NB4 (cell line): ENCODE measurements around the gene ATXN7.

Experiments used
- CTCF ChIP-seq: IDR thresholded peaks from one replicate; pipeline ENCODE4 v1.5.1; 2012; ENCODE audit warnings: low read depth, low read length
- MYC ChIP-seq: IDR thresholded peaks from 2 replicates; pipeline ENCODE4 v1.6.1; 2011; ENCODE audit warnings: low read depth, low read length
- POLR2A ChIP-seq: IDR thresholded peaks from 2 replicates; pipeline ENCODE4 v1.6.1; 2011; ENCODE audit warnings: mild to moderate bottlenecking; ENCODE audit not compliant: insufficient read length; ENCODE audit errors: extremely low read depth

- TF ChIP-seq POLR2A (no peak), CTCF (no peak), MYC (no peak)
These were observed 125.3 kb downstream of the ATXN7 start for GRCh38 chr3:63988943-63989342.
